Stimulated activated CD8-positive, alpha-beta memory T cell treated with anti-CD3 and anti-CD28 coated beads, Interleukin-12 subunit alpha, Interleukin-12 subunit beta, amount 100 ng/mL, for 1 hour (primary cell): ENCODE measurements around the gene MUC13.
"Not testable (repeated sequence)": the region's sequence is repeated elsewhere in the genome, so short reads cannot be mapped to it uniquely, and the experiment has no call there.

ENCODE experiments used
- DNase-seq: peaks from one replicate; pipeline ENCODE4 v3.0.0-alpha.2; 2020; ENCODE audit warnings: low read depth

The MUC13 gene, protein sequence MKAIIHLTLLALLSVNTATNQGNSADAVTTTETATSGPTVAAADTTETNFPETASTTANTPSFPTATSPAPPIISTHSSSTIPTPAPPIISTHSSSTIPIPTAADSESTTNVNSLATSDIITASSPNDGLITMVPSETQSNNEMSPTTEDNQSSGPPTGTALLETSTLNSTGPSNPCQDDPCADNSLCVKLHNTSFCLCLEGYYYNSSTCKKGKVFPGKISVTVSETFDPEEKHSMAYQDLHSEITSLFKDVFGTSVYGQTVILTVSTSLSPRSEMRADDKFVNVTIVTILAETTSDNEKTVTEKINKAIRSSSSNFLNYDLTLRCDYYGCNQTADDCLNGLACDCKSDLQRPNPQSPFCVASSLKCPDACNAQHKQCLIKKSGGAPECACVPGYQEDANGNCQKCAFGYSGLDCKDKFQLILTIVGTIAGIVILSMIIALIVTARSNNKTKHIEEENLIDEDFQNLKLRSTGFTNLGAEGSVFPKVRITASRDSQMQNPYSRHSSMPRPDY

DNA sequence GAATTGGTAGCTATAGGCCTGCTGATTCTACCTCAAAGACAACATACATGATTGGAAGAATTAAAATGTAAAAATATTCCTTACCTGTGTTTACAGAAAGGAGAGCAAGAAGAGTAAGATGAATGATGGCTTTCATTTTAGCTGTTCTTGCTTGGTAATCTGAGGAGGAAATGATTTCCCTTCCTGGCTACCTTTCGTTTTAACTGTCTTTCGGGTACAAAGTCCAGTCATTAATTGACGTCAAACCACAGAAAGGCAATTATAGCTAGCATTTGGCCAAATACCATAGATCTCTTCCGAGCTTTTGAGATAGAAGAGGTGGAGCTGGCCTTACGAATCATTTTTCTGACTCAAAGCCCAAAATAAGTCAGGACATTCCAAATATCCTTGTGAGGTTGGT, at the start of gene MUC13:
MUC13 (minus strand) TSS at position 175 of the 400 bp plus-strand sequence; CDS start at position 136, 39 bp downstream.
- no peak for DNase-seq

- DNase-seq = no peak
These were observed 48.3 kb upstream of the MUC13 start for GRCh38 chr3:124982855-124983254.

GRCh38 chr3:124981472-124981871, 46.9 kb upstream of the MUC13 start:
- DNase-seq = no peak

- no peak for DNase-seq
These were observed 44.1 kb upstream of the MUC13 start for GRCh38 chr3:124978627-124979026.

- DNase-seq = no peak
These were observed 41.8 kb upstream of the MUC13 start for GRCh38 chr3:124976383-124976782.

GRCh38 chr3:124974691-124975090, 40.1 kb upstream of the MUC13 start:
- DNase-seq = no peak

DNA sequence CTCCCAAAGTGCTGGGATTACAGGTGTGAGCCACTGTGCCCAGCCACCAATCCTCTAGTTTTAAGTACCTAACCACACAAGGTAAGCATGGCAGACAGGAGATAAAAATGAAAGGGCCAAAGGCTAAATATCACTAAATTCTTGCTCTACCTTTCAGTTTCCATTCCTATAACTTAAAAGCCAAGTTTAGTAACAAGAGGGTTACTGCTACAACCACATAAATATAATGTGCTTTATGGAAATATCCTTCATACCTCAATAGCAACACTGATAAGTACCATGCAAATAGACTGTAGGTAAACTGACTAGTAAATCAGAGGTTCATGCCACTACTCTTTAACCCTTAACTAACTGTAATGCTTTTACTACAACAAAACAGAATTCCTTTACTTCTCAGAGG, 38.7 kb upstream of the MUC13 start:
- DNase-seq = no peak

DNA sequence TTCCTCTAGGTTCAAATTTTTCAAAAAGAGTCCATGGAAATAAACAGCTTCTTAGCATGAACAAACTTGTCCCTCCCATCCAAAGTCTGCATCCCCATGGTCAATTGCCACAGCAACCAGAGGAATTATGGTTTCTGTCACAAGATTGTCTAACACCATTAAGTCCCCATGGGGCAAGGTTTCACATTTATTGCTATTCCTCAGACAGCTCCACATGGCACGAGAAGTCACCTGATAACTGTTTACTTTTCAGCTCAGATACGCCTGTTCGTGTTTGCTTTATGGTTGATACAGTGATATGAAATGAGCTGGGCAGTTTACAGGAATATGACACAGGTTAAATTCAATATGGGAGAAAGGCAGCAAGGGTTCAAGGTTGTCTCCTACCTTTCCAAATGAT, 37.9 kb upstream of the MUC13 start:
- no peak for DNase-seq

- DNase-seq = no peak
These were observed 35.6 kb upstream of the MUC13 start for GRCh38 chr3:124969963-124970722.

- DNase-seq = no peak
These were observed 34.6 kb upstream of the MUC13 start for GRCh38 chr3:124969190-124969589.

DNA sequence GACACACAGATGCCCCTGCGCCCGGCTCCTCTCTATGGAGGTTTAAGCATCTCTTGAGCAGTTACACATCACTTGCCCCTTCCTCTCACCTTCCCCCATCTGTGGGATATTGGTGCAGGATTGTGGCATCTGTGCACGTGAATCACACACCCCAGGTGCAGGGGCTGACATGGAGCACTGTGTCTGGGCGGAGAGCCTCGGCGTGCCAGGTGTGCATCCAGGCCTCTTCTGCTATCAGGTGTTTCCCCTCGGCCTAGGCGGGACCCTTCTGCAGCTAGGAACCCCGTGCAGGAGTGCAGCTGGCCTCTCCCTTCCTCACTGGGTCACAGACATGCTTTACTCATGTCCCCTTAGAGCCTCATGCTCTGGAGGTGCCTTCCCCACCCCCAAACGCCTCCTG, 33.4 kb upstream of the MUC13 start:
- no peak for DNase-seq

DNA sequence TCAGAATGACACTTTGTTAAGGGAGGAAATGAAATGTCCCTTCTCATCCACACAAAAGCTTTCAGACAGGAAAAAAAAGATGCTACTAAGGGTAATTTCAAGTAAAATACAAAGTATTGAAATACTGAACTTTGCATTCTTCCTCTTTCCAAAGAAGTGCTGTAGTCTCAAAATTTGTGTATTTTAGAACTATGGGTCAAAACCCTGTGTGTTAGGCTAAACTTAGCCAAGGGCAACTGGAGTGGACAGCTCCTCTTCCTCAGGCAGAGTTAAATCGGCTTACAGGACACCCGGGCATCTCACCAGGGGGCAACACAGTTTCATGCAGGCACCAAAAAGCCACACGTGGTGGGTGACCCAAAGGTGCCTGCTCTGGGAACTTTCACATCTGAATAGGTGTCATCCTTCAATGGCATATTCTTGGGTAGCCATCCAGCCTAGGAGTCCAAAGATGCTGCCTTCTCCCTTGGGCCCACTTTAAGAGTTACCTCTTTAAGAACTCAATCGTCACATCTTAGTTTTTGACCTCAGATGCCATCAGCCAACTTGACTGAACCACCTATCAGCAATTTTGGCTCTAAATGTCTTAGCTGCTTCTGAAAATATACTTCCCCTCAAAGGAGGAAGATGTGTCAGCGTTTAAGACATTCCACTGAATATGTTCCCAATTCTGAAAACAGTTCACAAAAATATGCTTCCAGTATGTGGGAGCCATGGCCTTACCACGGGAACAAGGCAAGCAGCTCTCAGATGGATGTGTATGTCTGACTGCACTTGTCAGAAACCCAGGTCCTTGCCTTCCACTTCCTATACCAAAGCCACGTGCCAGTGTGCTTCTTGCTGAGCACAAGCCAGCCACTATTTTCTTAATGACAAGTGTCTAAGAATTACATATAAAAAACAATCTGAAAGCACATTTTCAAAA, 32.2 kb upstream of the MUC13 start:
- no peak for DNase-seq

DNA sequence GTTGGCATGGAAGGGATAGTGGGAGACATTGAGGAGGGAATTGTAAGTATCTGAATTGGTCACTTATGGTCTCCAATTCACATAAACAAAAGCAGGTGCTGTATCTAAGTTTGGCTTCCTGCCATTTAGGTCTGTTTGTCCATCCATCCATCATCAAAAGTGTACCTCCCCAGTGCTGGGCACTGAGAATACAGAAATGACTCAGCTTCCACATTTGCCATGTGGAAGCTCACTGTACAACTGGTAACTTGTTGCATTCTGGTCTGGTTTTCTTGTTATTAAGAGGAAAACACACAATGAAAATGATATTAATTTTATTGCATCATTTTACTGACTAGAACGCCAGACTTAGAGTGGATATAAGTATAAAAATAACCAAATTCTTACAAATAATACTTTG, 30.9 kb upstream of the MUC13 start:
- DNase-seq = no peak

DNA sequence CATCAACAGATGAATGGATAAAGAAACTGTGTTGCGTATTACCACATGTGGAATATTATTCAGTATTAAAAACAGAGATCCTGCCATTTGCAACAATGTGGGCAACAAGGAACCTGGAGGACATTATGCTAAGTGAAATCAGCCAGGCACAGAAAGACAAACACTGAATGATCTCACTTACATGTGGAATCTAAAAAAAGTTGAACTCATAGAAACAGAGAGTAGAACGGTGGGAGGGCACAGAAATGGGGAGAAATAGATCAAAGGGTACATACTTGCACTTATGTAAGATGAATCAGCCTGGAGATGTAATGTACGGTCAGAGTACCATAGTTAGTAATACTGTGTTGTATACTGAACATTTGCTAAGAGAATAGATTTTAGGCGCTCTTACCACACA, 29.8 kb upstream of the MUC13 start:
- no peak for DNase-seq

- DNase-seq = no peak
These were observed 29.2 kb upstream of the MUC13 start for GRCh38 chr3:124963755-124964154.

DNA sequence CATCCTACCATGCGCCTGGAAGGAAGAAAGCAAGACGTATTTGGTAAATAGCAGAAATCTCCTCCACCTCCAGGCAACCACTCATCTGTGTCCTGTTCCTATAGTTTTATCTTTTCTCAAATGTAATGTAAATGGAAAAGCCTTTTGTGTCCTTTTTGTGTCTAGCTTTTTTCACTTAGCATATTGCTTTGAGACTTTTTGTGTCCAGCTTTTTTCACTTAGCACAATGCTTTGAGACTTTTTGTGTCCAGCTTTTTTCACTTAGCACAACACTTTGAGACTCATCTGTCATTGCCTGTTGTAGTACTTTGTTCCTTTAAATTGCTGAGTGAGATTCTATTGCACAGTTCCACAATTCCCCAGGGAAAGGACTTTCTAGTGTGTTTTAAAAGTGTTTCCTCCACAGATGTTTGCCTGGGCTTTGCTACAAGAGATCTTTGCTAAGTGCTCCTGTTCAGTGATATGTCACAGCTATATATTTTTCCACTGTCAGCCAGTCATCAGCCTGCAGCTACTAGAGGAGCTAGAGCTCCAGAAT, 27.9 kb upstream of the MUC13 start:
- DNase-seq = no peak

- DNase-seq = no peak
These were observed 26.1 kb upstream of the MUC13 start for GRCh38 chr3:124960698-124961097.

- DNase-seq = no peak
These were observed 25.6 kb upstream of the MUC13 start for GRCh38 chr3:124960105-124960504.

- not testable (repeated sequence) for DNase-seq
These were observed 23.4 kb upstream of the MUC13 start for GRCh38 chr3:124957951-124958350.

DNA sequence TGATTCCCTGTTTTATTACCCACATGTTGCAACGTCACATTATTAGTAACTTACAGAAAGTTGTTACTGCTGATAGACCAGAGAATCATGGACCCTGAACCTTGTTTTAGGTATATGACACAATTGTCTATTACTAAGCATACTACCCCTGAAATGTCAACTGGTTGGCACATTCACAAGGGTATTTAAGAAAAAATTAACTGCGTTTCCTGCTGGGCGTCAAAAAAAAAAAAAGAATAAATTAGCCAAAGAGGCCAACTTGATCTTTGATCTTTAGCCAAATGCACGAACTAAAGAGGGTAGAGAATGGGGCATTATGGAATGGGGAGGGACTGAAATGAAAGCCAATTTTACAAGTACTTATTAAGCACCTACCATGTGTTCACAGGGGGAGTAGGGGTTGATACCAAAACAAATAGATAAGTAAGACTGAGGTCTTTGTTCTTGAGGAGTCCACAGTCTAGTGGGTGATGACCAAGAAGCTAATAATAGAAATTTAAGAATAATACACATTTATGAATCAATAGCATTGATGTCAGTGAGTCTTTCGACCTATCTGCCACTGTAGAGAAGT, 17.8 kb upstream of the MUC13 start:
- DNase-seq = no peak

DNA sequence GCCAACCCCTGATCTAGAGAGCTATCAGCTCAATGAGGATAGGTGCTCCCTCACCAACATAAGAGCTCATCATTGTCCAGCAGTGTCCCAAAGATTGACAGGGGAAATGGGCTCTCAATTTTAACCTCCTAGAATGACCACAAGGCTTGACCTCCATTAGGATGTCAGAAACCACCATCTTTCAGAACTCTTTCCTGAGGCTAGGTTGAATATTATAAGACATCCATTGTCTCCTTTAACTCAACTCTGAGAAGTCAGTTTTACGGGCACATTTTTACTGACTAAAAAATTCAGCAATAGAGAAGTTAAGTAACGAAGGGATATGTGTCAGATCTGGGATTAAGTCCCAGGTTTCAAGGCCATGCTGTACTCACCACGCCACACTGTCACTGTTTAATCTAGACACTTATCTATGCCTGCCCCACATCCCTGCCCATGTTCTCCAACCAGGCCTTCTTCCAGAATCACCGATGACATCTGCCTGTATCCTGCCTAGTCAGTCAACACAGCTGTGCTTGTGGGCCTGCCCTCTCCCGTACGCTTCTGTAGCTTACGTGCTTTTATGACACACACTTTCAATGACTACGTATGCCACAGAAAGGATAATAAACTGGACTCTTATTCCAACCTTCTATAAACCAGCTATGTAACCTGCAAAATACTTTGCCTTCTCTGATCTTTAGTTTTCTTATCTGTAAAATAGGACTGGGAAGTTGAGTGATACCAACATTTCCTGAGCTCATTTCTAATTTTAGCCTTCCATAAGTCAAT, 17.1 kb upstream of the MUC13 start:
- DNase-seq = no peak
